Central memory CD8-positive, alpha-beta T cell (primary cell): ENCODE results near the gene ATG14.
"Not testable (repeated sequence)": the region's sequence is repeated elsewhere in the genome, so short reads cannot be mapped to it uniquely, and the experiment has no call there.

Experiments used
- ATAC-seq: fragments of 150-1000 bp; cut with Tn5 transposase; replicated peaks from 2 replicates; pipeline ENCODE4 v1.10.0; 2022; ENCODE audit warnings: mild to moderate bottlenecking, moderate FRiP score, moderate number of reproducible peaks; ENCODE audit not compliant: poor library complexity, severe bottlenecking; ENCODE audit errors: extremely low read depth
- DNase-seq, 2 donors: peaks; one replicate each; pipeline ENCODE4 v3.0.0; 2021; ENCODE audit warnings: low spot score in 2 of 2
- H3K27ac Mint-ChIP-seq: one replicate; pipeline ENCODE4 v1.8.0; 2022; ENCODE audit warnings: low read depth, mild to moderate bottlenecking, moderate library complexity, mixed read lengths
- H3K27me3 Mint-ChIP-seq: one replicate; pipeline ENCODE4 v1.8.0; 2022; ENCODE audit warnings: mixed read lengths
- H3K36me3 Mint-ChIP-seq: one replicate; pipeline ENCODE4 v1.8.0; 2022; ENCODE audit warnings: mild to moderate bottlenecking, moderate library complexity, mixed read lengths; ENCODE audit not compliant: insufficient read depth
- H3K4me1 Mint-ChIP-seq: one replicate; pipeline ENCODE4 v1.8.0; 2022; ENCODE audit warnings: mixed read lengths
- H3K4me3 Mint-ChIP-seq: one replicate; pipeline ENCODE4 v1.8.0; 2022; ENCODE audit warnings: mild to moderate bottlenecking, moderate library complexity, mixed read lengths
- H3K9me3 Mint-ChIP-seq: one replicate; pipeline ENCODE4 v1.8.0; 2022; ENCODE audit warnings: mixed read lengths

Gene ATG14

GRCh38 chr14:55427439-55427838 is 15.8 kb upstream of the ATG14 start:
- Mint-ChIP-seq H3K27me3 (no peaks in the 10 kb centered on the region), H3K36me3 (no peaks in the 10 kb centered on the region), H3K4me3 (no peak overlapping the region), H3K4me1 (peaks cover 4% of the 10 kb centered on the region), H3K27ac (no peak overlapping the region), H3K9me3 (no peaks in the 10 kb centered on the region)
- ATAC-seq (no peak), DNase-seq (no peak)

GRCh38 chr14:55426891-55427290 is 15.3 kb upstream of the ATG14 start:
- no peak for DNase-seq
- peaks cover 4% of the 10 kb centered on the region for H3K4me1 Mint-ChIP-seq
- H3K4me3 Mint-ChIP-seq = no peak overlapping the region
- no peak overlapping the region for H3K27ac Mint-ChIP-seq
- H3K9me3 Mint-ChIP-seq = no peaks in the 10 kb centered on the region
- no peaks in the 10 kb centered on the region for H3K27me3 Mint-ChIP-seq
- H3K36me3 Mint-ChIP-seq = no peaks in the 10 kb centered on the region
- ATAC-seq = no peak

GRCh38 chr14:55425091-55425490 is 13.5 kb upstream of the ATG14 start:
- no peak overlapping the region for H3K4me3 Mint-ChIP-seq
- ATAC-seq = no peak
- no peaks in the 10 kb centered on the region for H3K9me3 Mint-ChIP-seq
- no peaks in the 10 kb centered on the region for H3K27me3 Mint-ChIP-seq
- H3K4me1 Mint-ChIP-seq = peaks cover 3% of the 10 kb centered on the region
- DNase-seq = no peak
- H3K27ac Mint-ChIP-seq = no peak overlapping the region
- H3K36me3 Mint-ChIP-seq = no peaks in the 10 kb centered on the region

GRCh38 chr14:55423969-55424368 is 12.3 kb upstream of the ATG14 start:
- no peak for DNase-seq
- Mint-ChIP-seq H3K36me3 (no peaks in the 10 kb centered on the region), H3K9me3 (no peaks in the 10 kb centered on the region), H3K27ac (no peak overlapping the region), H3K4me1 (no peaks in the 10 kb centered on the region), H3K4me3 (no peak overlapping the region), H3K27me3 (no peaks in the 10 kb centered on the region)
- no peak for ATAC-seq

- not testable (repeated sequence) for H3K9me3 Mint-ChIP-seq, H3K27ac Mint-ChIP-seq, H3K36me3 Mint-ChIP-seq, H3K4me1 Mint-ChIP-seq, H3K4me3 Mint-ChIP-seq, ATAC-seq, H3K27me3 Mint-ChIP-seq, DNase-seq
Measured at GRCh38 chr14:55422338-55422737, 10.7 kb upstream of the ATG14 start.

DNA sequence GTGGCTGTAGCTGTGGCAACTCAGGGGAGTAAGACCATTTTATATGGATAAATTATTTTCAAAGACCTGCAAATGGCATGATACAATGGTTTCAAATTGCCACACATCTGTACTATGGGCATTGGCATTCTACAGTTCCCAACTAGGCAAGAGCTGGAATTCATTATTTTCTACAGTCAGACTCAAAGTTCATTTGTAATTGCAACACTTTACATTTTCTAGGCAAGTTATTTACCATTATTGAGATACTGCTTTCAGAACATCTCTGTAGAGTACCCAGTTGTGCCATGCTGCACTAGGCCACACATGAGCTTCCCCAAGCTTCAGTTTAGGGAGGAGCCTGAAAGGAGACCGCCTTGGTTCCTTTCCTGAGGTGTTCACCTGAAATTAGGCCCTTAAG is 8.0 kb upstream of the ATG14 start:
- H3K27ac Mint-ChIP-seq = no peak overlapping the region
- H3K36me3 Mint-ChIP-seq = no peaks in the 10 kb centered on the region
- ATAC-seq = no peak
- H3K4me3 Mint-ChIP-seq = no peak overlapping the region
- H3K27me3 Mint-ChIP-seq = no peaks in the 10 kb centered on the region
- no peak for DNase-seq
- no peaks in the 10 kb centered on the region for H3K9me3 Mint-ChIP-seq
- H3K4me1 Mint-ChIP-seq = no peaks in the 10 kb centered on the region

GRCh38 chr14:55418411-55418810 is 6.8 kb upstream of the ATG14 start:
- no peak for DNase-seq
- H3K4me3 Mint-ChIP-seq = no peak overlapping the region
- no peaks in the 10 kb centered on the region for H3K9me3 Mint-ChIP-seq
- H3K27me3 Mint-ChIP-seq = no peaks in the 10 kb centered on the region
- ATAC-seq = no peak
- no peaks in the 10 kb centered on the region for H3K36me3 Mint-ChIP-seq
- H3K4me1 Mint-ChIP-seq = no peaks in the 10 kb centered on the region
- no peak overlapping the region for H3K27ac Mint-ChIP-seq

DNA sequence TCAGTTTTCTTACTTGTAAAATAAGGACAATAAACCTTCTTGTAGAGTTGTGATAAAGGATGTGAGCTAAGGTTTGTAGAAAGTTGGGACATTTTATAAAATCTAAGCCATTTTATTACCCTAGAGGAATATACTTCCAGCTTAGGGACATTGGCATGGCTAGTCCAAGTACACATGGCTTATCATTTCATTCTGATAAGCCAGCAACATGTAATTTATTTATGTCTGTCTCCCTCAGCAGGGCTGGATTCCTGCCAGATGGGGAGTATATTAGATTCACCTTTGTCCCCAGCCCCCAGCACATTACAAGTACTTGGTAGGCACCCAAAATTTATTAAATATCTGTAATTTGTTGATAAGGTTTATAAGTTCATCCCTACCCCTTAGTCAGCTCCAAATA is 6.3 kb upstream of the ATG14 start:
- no peaks in the 10 kb centered on the region for H3K9me3 Mint-ChIP-seq
- no peaks in the 10 kb centered on the region for H3K27me3 Mint-ChIP-seq
- H3K4me3 Mint-ChIP-seq = no peak overlapping the region
- no peaks in the 10 kb centered on the region for H3K4me1 Mint-ChIP-seq
- DNase-seq = no peak
- H3K36me3 Mint-ChIP-seq = no peaks in the 10 kb centered on the region
- H3K27ac Mint-ChIP-seq = no peak overlapping the region
- ATAC-seq = no peak

- Mint-ChIP-seq H3K4me3 (no peak overlapping the region), H3K27ac (no peak overlapping the region), H3K27me3 (no peaks in the 10 kb centered on the region), H3K4me1 (peaks cover 4% of the 10 kb centered on the region), H3K36me3 (no peaks in the 10 kb centered on the region), H3K9me3 (no peaks in the 10 kb centered on the region)
- ATAC-seq (no peak), DNase-seq (no peak)
Measured at GRCh38 chr14:55416866-55417265, 5.2 kb upstream of the ATG14 start.

- Mint-ChIP-seq H3K4me1 (peaks cover 22% of the 10 kb centered on the region), H3K36me3 (peaks cover 7% of the 10 kb centered on the region), H3K27ac (no peak overlapping the region), H3K27me3 (no peaks in the 10 kb centered on the region), H3K9me3 (no peaks in the 10 kb centered on the region), H3K4me3 (no peak overlapping the region)
- DNase-seq = no peak
- no peak for ATAC-seq
Measured at GRCh38 chr14:55414551-55414950, 2.9 kb upstream of the ATG14 start.

DNA sequence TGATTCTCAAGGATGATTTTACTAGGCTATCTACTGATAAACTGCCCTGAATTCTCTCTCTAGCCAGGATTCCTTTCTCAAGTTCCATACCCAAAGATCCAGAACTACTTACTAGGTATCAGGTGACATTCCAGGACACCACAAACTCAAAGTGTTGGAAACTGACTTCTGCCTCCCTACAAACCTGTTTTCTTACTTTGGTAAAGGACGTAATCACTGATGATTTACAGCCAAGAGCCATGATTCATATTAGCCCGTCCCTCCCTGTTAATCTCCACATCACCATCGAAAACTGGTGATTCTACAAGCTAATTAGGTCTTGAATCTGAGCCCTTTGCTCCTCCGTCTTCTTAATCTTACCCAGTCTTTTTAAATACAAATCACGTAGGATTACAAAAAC is 1.0 kb upstream of the ATG14 start:
- Mint-ChIP-seq H3K27ac (no peak overlapping the region), H3K27me3 (no peaks in the 10 kb centered on the region), H3K4me3 (peak overlapping the region; percentile 84), H3K4me1 (peaks cover 34% of the 10 kb centered on the region), H3K36me3 (peaks cover 7% of the 10 kb centered on the region), H3K9me3 (no peaks in the 10 kb centered on the region)
- DNase-seq (no peak), ATAC-seq (no peak)

GRCh38 chr14:55410876-55411275 is 754 bp downstream of the ATG14 start:
- DNase-seq (no peak), ATAC-seq (no peak)
- peaks cover 39% of the 10 kb centered on the region for H3K4me1 Mint-ChIP-seq
- no peaks in the 10 kb centered on the region for H3K9me3 Mint-ChIP-seq
- peak overlapping the region; percentile 84 for H3K4me3 Mint-ChIP-seq
- H3K27ac Mint-ChIP-seq = peak overlapping the region; percentile 48
- H3K36me3 Mint-ChIP-seq = peaks cover 8% of the 10 kb centered on the region
- H3K27me3 Mint-ChIP-seq = no peaks in the 10 kb centered on the region

- no peak for ATAC-seq
Measured at GRCh38 chr14:55404173-55404854, 7.3 kb downstream of the ATG14 start.

More at GRCh38 chr14:55404173-55404854, 7.3 kb downstream of the ATG14 start:
- H3K4me3 Mint-ChIP-seq = no peak overlapping the region
- H3K36me3 Mint-ChIP-seq = peaks cover 3% of the 10 kb centered on the region
- H3K9me3 Mint-ChIP-seq = no peaks in the 10 kb centered on the region
- peaks cover 36% of the 10 kb centered on the region for H3K4me1 Mint-ChIP-seq
- H3K27ac Mint-ChIP-seq = no peak overlapping the region
- H3K27me3 Mint-ChIP-seq = no peaks in the 10 kb centered on the region
- DNase-seq = no peak
